Measurements from ENCODE around the gene TLE1. TPM values are rescaled to one million over a fixed set of nuclear protein-coding genes. Genes with fewer than 3 reads are reported as not detected.

The TLE1 gene
- total RNA-seq, 1 experiment from 2014 or later = 21.9 TPM

DNA sequence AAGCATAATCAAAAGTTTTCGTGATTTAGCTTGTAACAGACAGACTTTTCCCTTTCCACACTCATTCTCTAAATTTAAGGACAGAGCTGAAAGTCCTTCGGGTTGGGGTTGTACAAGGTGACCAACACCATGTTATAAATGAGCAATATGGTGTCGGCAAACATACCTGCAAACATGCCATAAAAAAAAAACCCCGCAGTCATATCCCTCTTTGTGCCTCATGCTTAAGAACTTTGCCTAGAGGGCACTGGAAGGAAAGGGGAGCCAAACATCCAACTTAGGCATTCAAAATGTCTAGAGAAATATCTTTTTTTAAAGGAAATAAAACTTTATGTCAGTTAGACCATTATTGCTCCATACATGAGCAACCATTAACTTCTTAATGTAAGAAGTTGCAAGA, 73.2 kb downstream of the TLE1 start:
- CTCF ChIA-PET = interaction anchor here (0.7 kb wide), 1 partner anchor 25 kb away, joined by 3 read pairs; no protein-coding TSS in a partner anchor
- DNase-seq (ENCODE audit: unreplicated experiment) = no peak
- H3K9me3 Mint-ChIP-seq (ENCODE audit: unreplicated experiment) = no peaks in the 10 kb centered on the region
- TF ChIP-seq, protein P1, sequence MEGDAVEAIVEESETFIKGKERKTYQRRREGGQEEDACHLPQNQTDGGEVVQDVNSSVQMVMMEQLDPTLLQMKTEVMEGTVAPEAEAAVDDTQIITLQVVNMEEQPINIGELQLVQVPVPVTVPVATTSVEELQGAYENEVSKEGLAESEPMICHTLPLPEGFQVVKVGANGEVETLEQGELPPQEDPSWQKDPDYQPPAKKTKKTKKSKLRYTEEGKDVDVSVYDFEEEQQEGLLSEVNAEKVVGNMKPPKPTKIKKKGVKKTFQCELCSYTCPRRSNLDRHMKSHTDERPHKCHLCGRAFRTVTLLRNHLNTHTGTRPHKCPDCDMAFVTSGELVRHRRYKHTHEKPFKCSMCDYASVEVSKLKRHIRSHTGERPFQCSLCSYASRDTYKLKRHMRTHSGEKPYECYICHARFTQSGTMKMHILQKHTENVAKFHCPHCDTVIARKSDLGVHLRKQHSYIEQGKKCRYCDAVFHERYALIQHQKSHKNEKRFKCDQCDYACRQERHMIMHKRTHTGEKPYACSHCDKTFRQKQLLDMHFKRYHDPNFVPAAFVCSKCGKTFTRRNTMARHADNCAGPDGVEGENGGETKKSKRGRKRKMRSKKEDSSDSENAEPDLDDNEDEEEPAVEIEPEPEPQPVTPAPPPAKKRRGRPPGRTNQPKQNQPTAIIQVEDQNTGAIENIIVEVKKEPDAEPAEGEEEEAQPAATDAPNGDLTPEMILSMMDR (IDR thresholded peaks at IDR 0.05; ENCODE audit: unreplicated experiment) = no peak
- H3K27ac Mint-ChIP-seq (ENCODE audit: low read depth, unreplicated experiment) = no peak overlapping the region
- H3K4me3 Mint-ChIP-seq (ENCODE audit: unreplicated experiment) = no peak overlapping the region
- no peaks in the 10 kb centered on the region for H3K27me3 Mint-ChIP-seq (ENCODE audit: insufficient read depth, unreplicated experiment)
- BruUV-seq (replicated peaks) = no TSS peak
- intact Hi-C loops (cut with micrococcal nuclease) = no loop called here
- POLR2A ChIA-PET = no interaction called here
- H3K4me1 Mint-ChIP-seq (ENCODE audit: insufficient read depth, unreplicated experiment) = no peaks in the 10 kb centered on the region
- H3K36me3 Mint-ChIP-seq (ENCODE audit: insufficient read depth, unreplicated experiment) = peaks cover 65% of the 10 kb centered on the region

DNA sequence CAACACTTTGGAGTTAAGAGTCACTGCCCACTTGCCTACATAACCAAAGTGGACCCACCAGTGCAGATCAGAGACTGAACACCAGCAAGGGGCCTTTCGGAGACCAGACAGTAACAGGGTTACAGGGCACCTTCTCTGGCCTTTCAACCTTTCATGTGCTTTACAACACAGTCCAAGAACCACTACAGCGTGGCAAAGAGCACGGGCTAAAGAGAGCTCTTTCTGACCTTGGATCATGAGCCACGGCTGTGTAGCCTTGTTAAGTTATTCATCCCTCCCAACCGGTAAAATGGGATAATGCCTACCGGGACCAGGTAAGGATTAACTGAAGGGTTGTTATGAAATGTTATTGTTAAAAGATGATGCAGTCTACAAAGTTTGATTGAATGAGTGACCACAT, 75.0 kb downstream of the TLE1 start:
- CTCF ChIA-PET = interaction anchor here (0.6 kb wide), 2 partner anchors 192 to 420 kb away, joined by 3 to 4 read pairs; no protein-coding TSS in a partner anchor

DNA sequence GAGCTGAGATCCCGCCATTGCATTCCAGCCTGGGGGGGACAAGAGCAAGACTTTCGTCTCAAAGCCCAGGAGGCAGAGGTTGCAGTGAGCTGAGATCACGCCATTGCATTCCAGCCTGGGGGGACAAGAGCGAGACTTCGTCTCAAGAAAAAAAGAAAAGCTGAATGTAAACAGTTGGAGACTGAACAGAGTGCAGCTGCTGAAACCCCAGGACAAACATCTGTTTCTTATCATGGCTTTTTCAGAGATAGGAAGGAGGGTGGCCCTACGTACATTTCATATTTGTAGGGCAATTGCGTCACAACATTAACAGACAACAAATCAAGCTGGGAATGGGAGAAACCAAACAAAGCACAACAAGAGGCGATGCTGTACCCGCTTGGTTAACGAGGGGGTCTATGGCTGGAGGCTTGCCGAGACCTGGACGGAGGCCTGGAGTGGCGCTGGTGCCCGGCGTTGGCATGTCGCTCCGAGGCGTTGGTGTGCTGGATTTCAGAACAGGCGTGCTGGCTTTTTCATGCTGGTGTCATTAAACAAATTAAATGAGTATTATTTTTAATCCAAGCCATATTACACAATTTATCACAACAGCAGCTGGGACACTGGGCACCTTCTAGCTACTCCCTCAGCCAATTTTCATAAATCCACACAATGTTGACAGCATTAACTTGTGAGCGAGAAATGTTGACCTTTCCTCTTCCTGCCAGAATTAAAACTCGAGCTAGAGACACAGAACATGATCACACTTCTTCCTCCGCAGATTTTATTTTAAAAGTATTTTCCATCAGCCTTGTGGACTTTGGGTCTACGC, 76.1 kb downstream of the TLE1 start:
- intact Hi-C loops (cut with micrococcal nuclease) = no loop called here
- no peaks in the 10 kb centered on the region for H3K27me3 Mint-ChIP-seq (ENCODE audit: insufficient read depth, unreplicated experiment)
- ChIA-PET POLR2A (no interaction called here), CTCF (interaction anchor here (0.6 to 1.1 kb wide), 4 partner anchors 89 to 1806 kb away, joined by 3 read pairs; no protein-coding TSS in a partner anchor)
- DNase-seq (ENCODE audit: unreplicated experiment) = no peak
- BruUV-seq (replicated peaks) = no TSS peak
- H3K36me3 Mint-ChIP-seq (ENCODE audit: insufficient read depth, unreplicated experiment) = peaks cover 73% of the 10 kb centered on the region
- H3K9me3 Mint-ChIP-seq (ENCODE audit: unreplicated experiment) = no peaks in the 10 kb centered on the region
- H3K4me1 Mint-ChIP-seq (ENCODE audit: insufficient read depth, unreplicated experiment) = no peaks in the 10 kb centered on the region
- TF ChIP-seq, protein P1 (IDR thresholded peaks at IDR 0.05; ENCODE audit: unreplicated experiment) = no peak
- no peak overlapping the region for H3K4me3 Mint-ChIP-seq (ENCODE audit: unreplicated experiment)
- H3K27ac Mint-ChIP-seq (ENCODE audit: low read depth, unreplicated experiment) = no peak overlapping the region

More for the DNA sequence above, 75.0 kb downstream of the TLE1 start:
- Mint-ChIP-seq H3K4me1 (ENCODE audit: insufficient read depth, unreplicated experiment) (no peaks in the 10 kb centered on the region), H3K9me3 (ENCODE audit: unreplicated experiment) (no peaks in the 10 kb centered on the region), H3K36me3 (ENCODE audit: insufficient read depth, unreplicated experiment) (peaks cover 70% of the 10 kb centered on the region), H3K4me3 (ENCODE audit: unreplicated experiment) (no peak overlapping the region), H3K27me3 (ENCODE audit: insufficient read depth, unreplicated experiment) (no peaks in the 10 kb centered on the region), H3K27ac (ENCODE audit: low read depth, unreplicated experiment) (no peak overlapping the region)
- DNase-seq (ENCODE audit: unreplicated experiment) = no peak
- BruUV-seq (replicated peaks) = no TSS peak
- POLR2A ChIA-PET = no interaction called here
- TF ChIP-seq, protein P1 (IDR thresholded peaks at IDR 0.05; ENCODE audit: unreplicated experiment) = no peak
- intact Hi-C loops (cut with micrococcal nuclease) = no loop called here

DNA sequence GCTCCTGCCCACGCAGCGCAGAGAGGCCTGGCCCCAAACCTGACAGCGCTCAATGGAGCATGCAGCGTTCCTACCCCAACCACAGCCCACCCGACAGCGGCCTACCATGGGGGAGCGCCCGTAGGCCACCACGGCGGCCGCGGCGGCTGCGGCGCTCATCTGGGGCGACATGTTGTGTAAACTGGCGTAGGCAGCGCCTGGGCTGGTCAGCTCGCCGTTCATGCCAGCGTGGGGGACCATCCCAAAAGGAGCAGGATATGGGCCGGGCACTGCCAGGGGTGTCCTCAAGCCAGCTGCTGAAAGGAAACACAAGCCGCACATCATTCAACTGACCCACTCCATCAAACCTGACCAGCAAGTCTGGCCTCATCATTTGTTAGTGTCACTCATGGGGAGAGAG, 77.7 kb downstream of the TLE1 start:
- TF ChIP-seq, protein P1 (IDR thresholded peaks at IDR 0.05; ENCODE audit: unreplicated experiment) = no peak
- peaks cover 85% of the 10 kb centered on the region for H3K36me3 Mint-ChIP-seq (ENCODE audit: insufficient read depth, unreplicated experiment)
- H3K27ac Mint-ChIP-seq (ENCODE audit: low read depth, unreplicated experiment) = no peak overlapping the region
- H3K4me3 Mint-ChIP-seq (ENCODE audit: unreplicated experiment) = no peak overlapping the region
- CTCF ChIA-PET = no interaction called here
- H3K27me3 Mint-ChIP-seq (ENCODE audit: insufficient read depth, unreplicated experiment) = no peaks in the 10 kb centered on the region
- no TSS peak for BruUV-seq (replicated peaks)
- POLR2A ChIA-PET = no interaction called here
- H3K4me1 Mint-ChIP-seq (ENCODE audit: insufficient read depth, unreplicated experiment) = no peaks in the 10 kb centered on the region
- no peaks in the 10 kb centered on the region for H3K9me3 Mint-ChIP-seq (ENCODE audit: unreplicated experiment)
- intact Hi-C loops (cut with micrococcal nuclease) = no loop called here
- no peak for DNase-seq (ENCODE audit: unreplicated experiment)

Measured in MCF 10A (cell line).